Uterus (tissue), 2 donors: Measurements from ENCODE around the gene TSPAN11.

Experiments
- POLR2A ChIP-seq, 2 donors: fragments of 450-650 bp; IDR thresholded peaks; one replicate each; pipeline ENCODE4 v1.6.1; 2016; ENCODE audit warnings: antibody characterized with exemption in 2 of 2, mild to moderate bottlenecking in 1 of 2, moderate library complexity in 1 of 2
- TF ChIP-seq, protein P1 (sequence below), 4 experiments: fragments of 200-600 bp in 2 of 4; fragments of 450-650 bp in 2 of 4; sonication (generic) in 2 of 4; IDR thresholded peaks; one replicate each; pipeline ENCODE4 v1.5.1; 2016 to 2019; ENCODE audit warnings: antibody characterized with exemption in 4 of 4, mild to moderate bottlenecking in 2 of 4, moderate library complexity in 1 of 4

GRCh38 chr12:31000751-31001150 is 74.2 kb downstream of the TSPAN11 start:
- TF ChIP-seq, protein P1, sequence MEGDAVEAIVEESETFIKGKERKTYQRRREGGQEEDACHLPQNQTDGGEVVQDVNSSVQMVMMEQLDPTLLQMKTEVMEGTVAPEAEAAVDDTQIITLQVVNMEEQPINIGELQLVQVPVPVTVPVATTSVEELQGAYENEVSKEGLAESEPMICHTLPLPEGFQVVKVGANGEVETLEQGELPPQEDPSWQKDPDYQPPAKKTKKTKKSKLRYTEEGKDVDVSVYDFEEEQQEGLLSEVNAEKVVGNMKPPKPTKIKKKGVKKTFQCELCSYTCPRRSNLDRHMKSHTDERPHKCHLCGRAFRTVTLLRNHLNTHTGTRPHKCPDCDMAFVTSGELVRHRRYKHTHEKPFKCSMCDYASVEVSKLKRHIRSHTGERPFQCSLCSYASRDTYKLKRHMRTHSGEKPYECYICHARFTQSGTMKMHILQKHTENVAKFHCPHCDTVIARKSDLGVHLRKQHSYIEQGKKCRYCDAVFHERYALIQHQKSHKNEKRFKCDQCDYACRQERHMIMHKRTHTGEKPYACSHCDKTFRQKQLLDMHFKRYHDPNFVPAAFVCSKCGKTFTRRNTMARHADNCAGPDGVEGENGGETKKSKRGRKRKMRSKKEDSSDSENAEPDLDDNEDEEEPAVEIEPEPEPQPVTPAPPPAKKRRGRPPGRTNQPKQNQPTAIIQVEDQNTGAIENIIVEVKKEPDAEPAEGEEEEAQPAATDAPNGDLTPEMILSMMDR (IDR thresholded peaks at IDR 0.05), result no peak
- TF ChIP-seq POLR2A (IDR thresholded peaks at IDR 0.05), result no peak
